Measurements from ENCODE around the gene NDC1.
A peak's percentile ranks its signal among the peaks of the same experiment; 100 is the strongest.
"Not testable (repeated sequence)": the region's sequence is repeated elsewhere in the genome, so short reads cannot be mapped to it uniquely, and the experiment has no call there.

NDC1 gene, protein sequence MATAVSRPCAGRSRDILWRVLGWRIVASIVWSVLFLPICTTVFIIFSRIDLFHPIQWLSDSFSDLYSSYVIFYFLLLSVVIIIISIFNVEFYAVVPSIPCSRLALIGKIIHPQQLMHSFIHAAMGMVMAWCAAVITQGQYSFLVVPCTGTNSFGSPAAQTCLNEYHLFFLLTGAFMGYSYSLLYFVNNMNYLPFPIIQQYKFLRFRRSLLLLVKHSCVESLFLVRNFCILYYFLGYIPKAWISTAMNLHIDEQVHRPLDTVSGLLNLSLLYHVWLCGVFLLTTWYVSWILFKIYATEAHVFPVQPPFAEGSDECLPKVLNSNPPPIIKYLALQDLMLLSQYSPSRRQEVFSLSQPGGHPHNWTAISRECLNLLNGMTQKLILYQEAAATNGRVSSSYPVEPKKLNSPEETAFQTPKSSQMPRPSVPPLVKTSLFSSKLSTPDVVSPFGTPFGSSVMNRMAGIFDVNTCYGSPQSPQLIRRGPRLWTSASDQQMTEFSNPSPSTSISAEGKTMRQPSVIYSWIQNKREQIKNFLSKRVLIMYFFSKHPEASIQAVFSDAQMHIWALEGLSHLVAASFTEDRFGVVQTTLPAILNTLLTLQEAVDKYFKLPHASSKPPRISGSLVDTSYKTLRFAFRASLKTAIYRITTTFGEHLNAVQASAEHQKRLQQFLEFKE

DNA sequence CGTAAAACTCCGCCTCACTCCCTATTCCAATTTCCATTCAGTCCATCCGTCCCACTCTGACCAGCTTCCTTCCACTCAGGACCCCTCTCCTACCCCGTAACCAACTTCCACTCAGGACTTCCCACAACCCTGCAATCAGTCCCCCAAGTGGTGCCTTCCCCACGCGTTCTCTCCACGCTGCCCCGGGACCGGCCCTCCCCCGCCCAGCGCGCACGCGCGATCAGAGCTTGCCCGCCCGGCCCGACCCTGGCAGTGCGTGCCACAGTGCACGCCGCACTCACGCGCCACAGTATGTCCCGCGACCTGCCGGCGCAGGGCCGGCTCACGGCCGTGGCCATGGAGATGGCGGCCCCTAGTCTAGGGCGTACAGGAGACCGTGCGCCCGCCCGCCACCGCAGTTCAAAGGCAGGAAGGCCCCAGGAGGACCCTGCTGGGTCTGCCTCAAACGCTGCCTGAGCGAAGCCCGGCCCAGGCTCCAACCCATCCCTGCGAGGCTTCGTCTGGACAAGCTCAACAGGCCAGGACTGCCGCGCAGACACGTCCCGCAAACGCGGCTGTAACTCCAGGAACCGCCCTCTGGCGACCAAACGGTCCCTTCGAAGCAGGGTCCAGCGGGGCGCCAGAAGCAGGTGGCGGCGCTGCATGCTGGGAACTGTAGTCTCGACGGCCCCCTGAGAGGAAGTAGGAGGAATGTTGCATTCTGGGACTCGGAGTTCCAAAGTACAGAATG, at the start of gene NDC1:
TSS of gene NDC1 (minus strand) at position 373 of the 730 bp plus-strand sequence. CDS start at position 338, 35 bp downstream.
- Histone ChIP-seq H3K4me3 (ENCODE audit: low read depth, low read length) (peak within 1 kb of the TSS; percentile 68), H3K4me1 (ENCODE audit: control insufficient read depth, insufficient read depth, low read length) (no peaks in the 10 kb centered on the region), H3K9ac (ENCODE audit: low read depth, low read length) (peak within 1 kb of the TSS; percentile 87), H3K36me3 (ENCODE audit: control insufficient read depth, insufficient read depth, low read length) (no peaks in the 10 kb centered on the region), H3K9me3 (ENCODE audit: control insufficient read depth, insufficient read depth, low read length) (no peaks in the 10 kb centered on the region), H3K27me3 (ENCODE audit: control insufficient read depth, insufficient read depth, low read length) (no peaks in the 10 kb centered on the region)

GRCh38 chr1:53883600-53883999, 45.5 kb upstream of the NDC1 start:
- H3K27me3 ChIP-seq (ENCODE audit: control insufficient read depth, insufficient read depth, low read length); H3K9ac ChIP-seq (ENCODE audit: low read depth, low read length); H3K9me3 ChIP-seq (ENCODE audit: control insufficient read depth, insufficient read depth, low read length); H3K36me3 ChIP-seq (ENCODE audit: control insufficient read depth, insufficient read depth, low read length); H3K4me3 ChIP-seq (ENCODE audit: low read depth, low read length); H3K4me1 ChIP-seq (ENCODE audit: control insufficient read depth, insufficient read depth, low read length): not testable (repeated sequence)

DNA sequence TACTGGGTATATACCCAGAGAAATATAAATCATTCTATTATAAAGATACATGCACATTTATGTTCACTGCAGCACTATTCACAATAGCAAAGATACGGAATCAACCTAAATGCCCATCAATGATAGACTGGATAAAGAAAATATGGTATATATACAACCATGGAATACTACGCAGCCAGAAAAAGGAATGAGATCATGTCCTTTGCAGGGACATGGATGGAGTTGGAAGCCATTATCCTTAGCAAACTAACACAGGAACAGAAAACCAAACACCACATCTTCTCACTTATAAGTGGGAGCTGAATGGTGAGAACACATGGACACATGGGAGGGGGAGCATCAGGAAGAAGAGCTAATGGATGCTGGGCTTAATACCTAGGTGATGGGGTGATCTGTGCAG, 43.8 kb upstream of the NDC1 start:
- not testable (repeated sequence) for H3K9ac ChIP-seq (ENCODE audit: low read depth, low read length); H3K4me1 ChIP-seq (ENCODE audit: control insufficient read depth, insufficient read depth, low read length); H3K4me3 ChIP-seq (ENCODE audit: low read depth, low read length); H3K9me3 ChIP-seq (ENCODE audit: control insufficient read depth, insufficient read depth, low read length); H3K27me3 ChIP-seq (ENCODE audit: control insufficient read depth, insufficient read depth, low read length); H3K36me3 ChIP-seq (ENCODE audit: control insufficient read depth, insufficient read depth, low read length)

GRCh38 chr1:53878492-53879105, 40.5 kb upstream of the NDC1 start:
- no peaks in the 10 kb centered on the region for H3K4me1 ChIP-seq (ENCODE audit: control insufficient read depth, insufficient read depth, low read length)
- no peaks in the 10 kb centered on the region for H3K27me3 ChIP-seq (ENCODE audit: control insufficient read depth, insufficient read depth, low read length)
- no peak overlapping the region for H3K9ac ChIP-seq (ENCODE audit: low read depth, low read length)
- H3K4me3 ChIP-seq (ENCODE audit: low read depth, low read length): no peak overlapping the region
- H3K36me3 ChIP-seq (ENCODE audit: control insufficient read depth, insufficient read depth, low read length): no peaks in the 10 kb centered on the region
- H3K9me3 ChIP-seq (ENCODE audit: control insufficient read depth, insufficient read depth, low read length): no peaks in the 10 kb centered on the region

- H3K36me3 ChIP-seq (ENCODE audit: control insufficient read depth, insufficient read depth, low read length); H3K27me3 ChIP-seq (ENCODE audit: control insufficient read depth, insufficient read depth, low read length); H3K9me3 ChIP-seq (ENCODE audit: control insufficient read depth, insufficient read depth, low read length); H3K4me1 ChIP-seq (ENCODE audit: control insufficient read depth, insufficient read depth, low read length); H3K4me3 ChIP-seq (ENCODE audit: low read depth, low read length); H3K9ac ChIP-seq (ENCODE audit: low read depth, low read length): not testable (repeated sequence)
Measured at GRCh38 chr1:53875150-53875549, 37.1 kb upstream of the NDC1 start.

GRCh38 chr1:53871773-53872484, 33.8 kb upstream of the NDC1 start:
- H3K9me3 ChIP-seq (ENCODE audit: control insufficient read depth, insufficient read depth, low read length): no peaks in the 10 kb centered on the region
- H3K4me3 ChIP-seq (ENCODE audit: low read depth, low read length): no peak overlapping the region
- H3K4me1 ChIP-seq (ENCODE audit: control insufficient read depth, insufficient read depth, low read length): no peaks in the 10 kb centered on the region
- no peaks in the 10 kb centered on the region for H3K36me3 ChIP-seq (ENCODE audit: control insufficient read depth, insufficient read depth, low read length)
- H3K27me3 ChIP-seq (ENCODE audit: control insufficient read depth, insufficient read depth, low read length): no peaks in the 10 kb centered on the region
- H3K9ac ChIP-seq (ENCODE audit: low read depth, low read length): no peak overlapping the region

DNA sequence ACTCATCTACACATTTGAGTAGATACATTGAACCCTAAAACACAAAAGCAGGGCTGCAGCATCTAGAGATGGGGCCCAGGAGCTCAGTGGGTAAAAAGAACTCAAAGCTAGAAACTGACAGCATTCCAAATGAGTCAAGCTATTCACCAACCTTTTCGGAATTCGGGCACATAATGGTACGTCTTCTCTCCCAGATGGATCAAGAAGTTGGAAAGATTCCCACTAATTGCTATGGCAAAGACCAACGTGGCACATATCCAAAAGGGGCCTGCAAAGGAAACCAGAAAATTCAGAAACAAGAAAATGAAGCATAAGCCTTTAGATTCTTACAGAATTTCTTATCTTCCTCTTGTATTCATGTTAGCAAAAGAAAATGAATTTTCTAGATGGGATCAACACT, 33.1 kb upstream of the NDC1 start:
- no peak overlapping the region for H3K4me3 ChIP-seq (ENCODE audit: low read depth, low read length)
- H3K27me3 ChIP-seq (ENCODE audit: control insufficient read depth, insufficient read depth, low read length): no peaks in the 10 kb centered on the region
- H3K9me3 ChIP-seq (ENCODE audit: control insufficient read depth, insufficient read depth, low read length): no peaks in the 10 kb centered on the region
- no peaks in the 10 kb centered on the region for H3K36me3 ChIP-seq (ENCODE audit: control insufficient read depth, insufficient read depth, low read length)
- H3K4me1 ChIP-seq (ENCODE audit: control insufficient read depth, insufficient read depth, low read length): no peaks in the 10 kb centered on the region
- no peak overlapping the region for H3K9ac ChIP-seq (ENCODE audit: low read depth, low read length)

DNA sequence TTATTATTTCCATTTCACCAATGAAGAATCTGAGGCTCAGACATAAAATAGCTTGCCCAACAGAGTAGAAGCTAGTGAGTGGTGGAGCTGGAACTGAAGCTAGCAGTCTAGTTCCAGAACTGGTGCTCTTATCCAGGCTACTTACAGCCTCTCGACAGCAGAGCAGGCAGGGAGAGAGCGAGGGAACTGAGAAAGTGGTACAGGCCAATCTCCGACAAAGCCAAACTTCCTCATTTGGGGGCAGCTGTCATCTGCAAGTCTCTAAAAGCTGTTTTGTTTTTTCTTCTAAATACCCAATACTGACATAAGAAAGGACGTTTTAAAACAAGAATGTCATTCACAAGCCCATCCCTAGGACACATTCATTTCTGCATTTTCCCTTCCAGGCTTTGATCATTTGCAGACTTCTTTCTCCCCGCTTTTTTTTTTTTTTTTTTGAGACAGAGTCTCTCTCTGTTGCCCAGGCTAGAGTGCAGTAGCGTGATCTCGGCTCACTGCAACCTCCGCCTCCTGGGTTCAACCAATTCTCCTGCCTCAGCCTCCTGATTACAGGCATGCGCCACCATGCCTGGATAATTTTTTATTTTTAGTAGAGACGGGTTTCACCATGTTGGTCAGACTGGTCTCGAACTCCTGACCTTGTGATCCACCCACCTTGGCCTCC, 31.5 kb upstream of the NDC1 start:
- no peaks in the 10 kb centered on the region for H3K9me3 ChIP-seq (ENCODE audit: control insufficient read depth, insufficient read depth, low read length)
- H3K9ac ChIP-seq (ENCODE audit: low read depth, low read length): no peak overlapping the region
- H3K36me3 ChIP-seq (ENCODE audit: control insufficient read depth, insufficient read depth, low read length): no peaks in the 10 kb centered on the region
- no peak overlapping the region for H3K4me3 ChIP-seq (ENCODE audit: low read depth, low read length)
- no peaks in the 10 kb centered on the region for H3K27me3 ChIP-seq (ENCODE audit: control insufficient read depth, insufficient read depth, low read length)
- no peaks in the 10 kb centered on the region for H3K4me1 ChIP-seq (ENCODE audit: control insufficient read depth, insufficient read depth, low read length)

- H3K4me1 ChIP-seq (ENCODE audit: control insufficient read depth, insufficient read depth, low read length): no peaks in the 10 kb centered on the region
- no peak overlapping the region for H3K4me3 ChIP-seq (ENCODE audit: low read depth, low read length)
- no peaks in the 10 kb centered on the region for H3K36me3 ChIP-seq (ENCODE audit: control insufficient read depth, insufficient read depth, low read length)
- H3K27me3 ChIP-seq (ENCODE audit: control insufficient read depth, insufficient read depth, low read length): no peaks in the 10 kb centered on the region
- H3K9ac ChIP-seq (ENCODE audit: low read depth, low read length): no peak overlapping the region
- no peaks in the 10 kb centered on the region for H3K9me3 ChIP-seq (ENCODE audit: control insufficient read depth, insufficient read depth, low read length)
Measured at GRCh38 chr1:53868565-53868964, 30.5 kb upstream of the NDC1 start.

- no peaks in the 10 kb centered on the region for H3K36me3 ChIP-seq (ENCODE audit: control insufficient read depth, insufficient read depth, low read length)
- no peak overlapping the region for H3K9ac ChIP-seq (ENCODE audit: low read depth, low read length)
- no peaks in the 10 kb centered on the region for H3K4me1 ChIP-seq (ENCODE audit: control insufficient read depth, insufficient read depth, low read length)
- H3K4me3 ChIP-seq (ENCODE audit: low read depth, low read length): no peak overlapping the region
- no peaks in the 10 kb centered on the region for H3K27me3 ChIP-seq (ENCODE audit: control insufficient read depth, insufficient read depth, low read length)
- no peaks in the 10 kb centered on the region for H3K9me3 ChIP-seq (ENCODE audit: control insufficient read depth, insufficient read depth, low read length)
Measured at GRCh38 chr1:53862507-53862906, 24.4 kb upstream of the NDC1 start.

GRCh38 chr1:53860967-53861411, 22.9 kb upstream of the NDC1 start:
- Histone ChIP-seq H3K9me3 (ENCODE audit: control insufficient read depth, insufficient read depth, low read length) (no peaks in the 10 kb centered on the region), H3K36me3 (ENCODE audit: control insufficient read depth, insufficient read depth, low read length) (peaks cover 4% of the 10 kb centered on the region), H3K4me1 (ENCODE audit: control insufficient read depth, insufficient read depth, low read length) (no peaks in the 10 kb centered on the region), H3K4me3 (ENCODE audit: low read depth, low read length) (no peak overlapping the region), H3K9ac (ENCODE audit: low read depth, low read length) (no peak overlapping the region), H3K27me3 (ENCODE audit: control insufficient read depth, insufficient read depth, low read length) (no peaks in the 10 kb centered on the region)

Measured in iPS-15b (cell line).